H1 (cell line): ENCODE measurements around the gene RHOH. TPM values are rescaled to one million over a fixed set of nuclear protein-coding genes. Genes with fewer than 3 reads are reported as not detected.

Experiments
- ATF3 ChIP-seq: IDR thresholded peaks from 2 replicates; pipeline ENCODE4 v1.6.1; 2011; ENCODE audit warnings: low read depth, mild to moderate bottlenecking, low read length; ENCODE audit not compliant: insufficient read depth
- CBX5 ChIP-seq: fragments of 300-800, 300-1000 bp; sonication (generic); IDR thresholded peaks from 2 replicates; pipeline ENCODE4 v1.7.1; 2016; ENCODE audit warnings: antibody characterized with exemption, low read length, low read depth
- CHD7 ChIP-seq: fragments of 300-600 bp; sonication (generic); IDR thresholded peaks from 2 replicates; pipeline ENCODE4 v1.7.1; 2012; ENCODE audit warnings: low read length, moderate library complexity, mild to moderate bottlenecking, inconsistent platforms; ENCODE audit not compliant: insufficient replicate concordance
- GABPA ChIP-seq: IDR thresholded peaks from 2 replicates; pipeline ENCODE4 v1.6.1; 2011; ENCODE audit warnings: mild to moderate bottlenecking, low read length, moderate library complexity, borderline replicate concordance; ENCODE audit not compliant: insufficient read depth
- JUN ChIP-seq: IDR thresholded peaks from 2 replicates; pipeline ENCODE4 v1.6.1; 2011; ENCODE audit warnings: low read depth, mild to moderate bottlenecking, improper control_type of control experiment, low read length
- KDM5A ChIP-seq: fragments of 200-600 bp; IDR thresholded peaks from 2 replicates; pipeline ENCODE4 v1.7.1; 2012; ENCODE audit warnings: mild to moderate bottlenecking, low read length, inconsistent platforms, mixed read lengths
- MAX ChIP-seq: IDR thresholded peaks from 2 replicates; pipeline ENCODE4 v1.6.1; 2012; ENCODE audit warnings: inconsistent platforms
- PHF8 ChIP-seq: fragments of 200-600 bp; sonication (generic); conservative IDR thresholded peaks from 2 replicates; pipeline ENCODE4 v1.7.1; 2012; ENCODE audit warnings: low read depth, mild to moderate bottlenecking, inconsistent platforms, low read length, moderate library complexity
- RAD21 ChIP-seq, 2 experiments: IDR thresholded peaks in 1 of 2; conservative IDR thresholded peaks in 1 of 2; 2 replicates each; pipeline ENCODE4 v1.6.1; 2011; ENCODE audit warnings: low read depth in 2 of 2, low read length in 2 of 2, improper control_type of control experiment in 1 of 2, inconsistent platforms in 1 of 2, mild to moderate bottlenecking in 1 of 2, moderate library complexity in 1 of 2
- RFX5 ChIP-seq: IDR thresholded peaks from 2 replicates; pipeline ENCODE4 v1.6.1; 2011; ENCODE audit warnings: low read depth, low read length, improper control_type of control experiment, borderline replicate concordance
- TCF12 ChIP-seq: IDR thresholded peaks from 2 replicates; pipeline ENCODE4 v1.6.1; 2011; ENCODE audit warnings: low read depth, mild to moderate bottlenecking, low read length
- polyA plus RNA-seq, 7 experiments: library from polyadenylated mRNA; depleted of rRNA in 3 of 7; stranded (reverse) in 5 of 7; unstranded in 2 of 7; fragments of >200 nt in 5 of 7; fragments of 200-250 nt in 2 of 7; gene quantifications; 1 replicate in 5 of 7; 2 replicates in 1 of 7; 4 replicates in 1 of 7; pipeline versions ENCODE4 v1.2.1 to v1.2.3, GENCODE V29; 2011 to 2013; ENCODE audit warnings: missing spikeins in 2 of 7, mixed read lengths in 2 of 7
- total RNA-seq: library from RNA; stranded (reverse); fragmentation: NEBNext Ultra II Directional; extraction: Animal tissue kit (Norgen Biotek cat#: 25700); gene quantifications from 2 replicates; pipeline ENCODE4 v1.2.1, GENCODE V29; 2021

RHOH gene
- total and polyA plus RNA-seq, 2 of the 8 experiments (the other 6 are each of a cell fraction or from before 2014, with no cell fraction given) = 5.9 to 6.9 TPM

- TF ChIP-seq CHD7 = no peak
- TF ChIP-seq JUN = no peak
- no peak for TF ChIP-seq RFX5
- TF ChIP-seq KDM5A = no peak
- TF ChIP-seq GABPA = no peak
- TF ChIP-seq TCF12 = no peak
- TF ChIP-seq PHF8 = no peak
- no peak for TF ChIP-seq CBX5
- TF ChIP-seq ATF3 = no peak
- TF ChIP-seq MAX = no peak
- TF ChIP-seq RAD21 (IDR thresholded peaks at IDR 0.05 in 1 of 2, conservative IDR thresholded peaks at IDR 0.05 in 1 of 2; ENCODE audit: low read depth in 2 of 2, low read length in 2 of 2) = no peak
Measured at GRCh38 chr4:40214038-40214437, 17.2 kb downstream of the RHOH start (continued).
